ENCODE measurements around the gene PAIP1.
"Not testable (repeated sequence)": the region's sequence is repeated elsewhere in the genome, so short reads cannot be mapped to it uniquely, and the experiment has no call there.

- TF ChIP-seq CTCF (IDR thresholded peaks at IDR 0.05 in 4 of 5, conservative IDR thresholded peaks at IDR 0.05 in 1 of 5); POLR2A (IDR thresholded peaks at IDR 0.05): not testable (repeated sequence)
Observed at GRCh38 chr5:43549272-43549671, 7.6 kb downstream of the PAIP1 start.
